GM21526 (cell line): Measurements from ENCODE around the gene PRKN.

ENCODE experiments used
- ATAC-seq: cut with Tn5 transposase; IDR thresholded peaks from one replicate; pipeline ENCODE4 v1.9.1; 2021; ENCODE audit warnings: moderate library complexity; ENCODE audit not compliant: unreplicated experiment, low FRiP score

PRKN gene

GRCh38 chr6:162217058-162217457, 510.5 kb downstream of the PRKN start:
- ATAC-seq: no peak

DNA sequence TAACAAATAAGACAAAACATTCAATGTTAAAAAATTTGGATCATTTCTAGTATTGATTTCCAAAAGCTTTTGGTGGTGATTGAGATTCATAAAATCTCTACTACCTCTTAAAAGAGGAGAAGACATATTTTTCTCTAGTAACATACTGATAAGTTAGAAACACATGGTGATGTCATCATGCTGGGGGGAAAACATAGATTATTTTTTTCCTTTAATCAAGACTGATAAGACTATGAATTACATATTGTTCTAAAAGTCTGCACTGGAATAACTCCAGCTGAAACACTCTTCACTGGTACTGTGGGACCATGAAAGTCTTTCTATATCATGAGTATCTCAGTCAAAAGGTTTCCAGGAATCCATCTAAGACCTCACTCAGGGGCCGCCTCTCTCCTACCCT, 515.8 kb downstream of the PRKN start:
- ATAC-seq: no peak

DNA sequence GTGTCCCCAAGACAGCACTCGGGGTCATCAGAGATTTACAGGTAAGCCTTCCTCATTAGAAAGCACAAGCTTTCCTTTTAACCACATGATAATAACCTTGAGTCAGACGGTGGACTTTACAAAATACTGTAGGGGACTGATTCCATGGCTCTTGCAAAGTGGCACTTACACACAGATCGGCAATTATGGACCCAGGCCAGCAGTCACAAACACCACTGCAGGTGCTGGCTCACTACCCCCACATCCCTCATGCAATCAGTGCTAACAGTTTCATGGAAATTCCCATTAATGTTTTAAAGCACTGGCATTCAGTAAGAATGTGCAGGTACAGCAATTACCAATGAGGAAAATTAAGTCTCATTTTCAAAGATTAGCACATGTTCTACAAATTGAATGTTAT, 516.5 kb downstream of the PRKN start:
- no peak for ATAC-seq

DNA sequence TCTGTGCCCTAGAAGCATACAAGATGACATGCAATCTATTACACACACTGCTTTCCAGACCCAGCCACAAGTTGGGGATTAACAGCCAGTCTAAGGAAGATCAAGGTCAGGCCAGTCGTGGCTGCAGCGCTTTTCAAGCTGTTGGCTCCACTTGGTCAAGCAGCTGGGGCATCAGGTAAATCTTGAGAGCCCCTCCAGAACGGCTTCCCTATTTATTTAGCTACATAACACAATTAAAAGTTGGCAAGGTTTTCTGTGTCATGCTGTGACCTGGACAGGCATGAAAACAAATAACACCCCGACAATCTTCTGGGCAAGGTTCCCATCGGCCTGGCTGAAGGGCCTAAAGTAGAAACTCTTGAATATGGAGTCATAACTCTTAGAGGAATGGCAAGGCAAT, 524.3 kb downstream of the PRKN start:
- no peak for ATAC-seq

- ATAC-seq: no peak
These were observed 526.4 kb downstream of the PRKN start for GRCh38 chr6:162200945-162201690.

DNA sequence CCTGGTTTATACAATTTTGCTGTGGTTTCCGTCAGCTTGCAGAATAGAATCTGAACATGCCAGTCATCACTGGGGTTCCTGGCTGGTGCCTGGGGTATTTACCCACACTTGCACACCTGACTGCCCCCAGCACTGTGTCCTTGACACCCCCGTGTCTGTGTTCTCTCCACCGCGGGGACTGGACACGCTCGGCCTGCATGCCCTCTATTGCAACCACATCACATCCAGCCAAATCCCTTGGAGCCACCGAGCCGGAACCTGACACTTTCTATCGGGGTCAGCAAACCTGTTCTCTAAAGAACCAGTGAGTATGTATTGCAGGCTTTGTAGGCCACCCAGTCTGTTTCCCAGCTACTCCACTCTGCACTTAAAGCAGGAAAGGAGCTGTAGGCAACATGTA, 527.5 kb downstream of the PRKN start:
- ATAC-seq: no peak

DNA sequence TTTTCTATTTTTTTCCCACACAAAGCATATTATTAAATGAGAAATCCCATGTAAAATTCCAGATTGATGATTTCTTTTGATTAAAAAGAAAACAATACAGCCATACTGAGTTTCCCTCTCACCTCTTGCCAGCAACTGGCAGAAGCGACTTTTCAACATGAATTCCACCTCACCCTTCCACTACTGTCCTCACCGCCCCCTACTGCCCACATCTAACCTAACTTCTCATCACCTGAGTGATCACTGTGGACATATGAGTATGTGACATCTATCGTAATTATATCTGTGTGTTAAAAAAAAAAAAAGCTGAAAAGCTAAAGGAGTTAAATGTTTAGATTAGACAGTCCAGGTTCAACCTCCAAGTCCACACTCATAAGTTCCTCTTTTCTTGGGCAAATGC, 528.6 kb downstream of the PRKN start:
- ATAC-seq: no peak

DNA sequence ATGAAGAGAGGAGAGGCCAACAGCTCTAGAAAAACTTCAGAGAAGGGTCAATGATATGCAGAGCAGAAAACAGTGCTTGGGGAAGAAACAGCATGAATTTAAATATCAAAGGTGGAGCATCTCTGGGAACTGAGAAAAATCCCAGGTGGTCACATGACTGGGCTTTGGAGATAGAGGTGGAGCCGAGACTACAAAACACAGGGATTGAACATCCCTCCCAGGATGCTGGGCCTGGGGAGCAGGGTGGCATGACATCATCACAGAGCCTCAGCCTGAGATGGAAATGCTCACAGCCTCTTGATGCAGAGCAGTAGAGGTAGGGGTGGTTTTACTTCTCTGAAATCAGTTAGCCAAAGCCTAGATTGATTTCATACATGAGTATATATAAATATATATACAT, 529.5 kb downstream of the PRKN start:
- ATAC-seq: no peak

DNA sequence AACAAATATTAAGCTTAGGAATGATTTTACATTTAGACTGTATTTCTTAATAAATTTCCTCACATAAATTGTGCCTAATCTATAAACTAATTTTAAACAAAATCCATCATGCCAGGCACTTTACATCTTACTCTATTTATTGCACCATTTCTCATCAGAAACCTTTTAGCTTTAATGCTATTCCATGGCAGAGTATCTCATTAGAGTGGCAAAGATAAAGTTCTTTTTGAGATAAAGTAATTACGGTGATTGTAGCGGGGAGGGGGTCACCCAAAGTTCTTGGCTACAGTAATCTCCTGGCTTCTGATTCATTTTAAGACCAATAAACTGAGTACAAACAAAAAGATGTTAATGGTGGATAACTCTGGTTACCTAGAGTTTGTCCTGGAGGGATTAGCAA, 532.1 kb downstream of the PRKN start:
- ATAC-seq: no peak

DNA sequence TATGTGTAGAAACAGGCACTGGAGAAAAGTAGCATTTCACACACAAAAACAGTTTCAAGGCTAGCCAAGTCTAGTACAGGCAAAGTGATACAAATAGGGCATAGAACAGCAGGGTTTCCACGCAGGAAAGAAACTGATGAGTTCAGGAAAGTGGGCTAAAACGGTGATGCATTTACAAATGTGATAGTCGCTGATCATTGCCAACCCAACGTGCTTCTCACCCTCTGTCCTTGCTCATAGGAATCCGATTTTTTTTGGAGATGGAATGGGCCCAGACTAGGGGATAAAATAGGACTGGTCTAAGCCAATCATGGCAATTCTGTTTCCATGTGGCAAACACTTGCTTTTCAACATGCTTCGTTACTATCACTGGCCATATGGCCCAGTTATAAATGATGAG, 536.6 kb downstream of the PRKN start:
- ATAC-seq: no peak

- ATAC-seq: no peak
These were observed 540.2 kb downstream of the PRKN start for GRCh38 chr6:162187168-162187935.

- no peak for ATAC-seq
These were observed 543.1 kb downstream of the PRKN start for GRCh38 chr6:162184465-162184864.

DNA sequence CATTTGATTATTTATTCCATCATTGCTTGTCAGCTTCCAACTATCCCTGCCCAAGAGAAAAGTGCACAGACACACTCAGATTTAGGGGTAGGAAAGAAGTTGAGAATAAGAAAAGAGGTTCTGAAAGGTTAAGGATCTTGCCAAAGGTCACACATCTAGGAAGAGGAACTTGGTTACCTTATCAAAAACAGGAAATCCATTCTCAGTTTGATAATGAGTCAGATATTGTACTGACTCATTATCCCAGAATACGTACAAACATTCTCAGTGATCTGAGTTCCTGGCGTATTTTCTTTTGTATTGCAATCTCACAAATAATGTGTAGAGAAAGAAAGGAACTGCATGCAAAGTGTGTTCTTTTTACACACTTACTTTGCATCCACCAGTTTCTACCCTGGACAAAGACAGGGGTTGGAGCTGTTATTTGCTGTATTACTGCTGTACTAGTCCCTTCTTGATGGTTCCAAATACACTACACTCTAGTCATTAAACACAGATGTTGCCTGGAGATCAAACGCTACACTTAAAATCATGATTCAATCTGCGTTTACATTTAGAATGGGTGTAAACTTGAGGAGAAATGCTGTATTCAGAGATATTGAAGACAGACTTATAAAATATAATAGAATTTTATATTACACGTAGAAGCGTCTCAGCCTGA, 545.7 kb downstream of the PRKN start:
- no peak for ATAC-seq

GRCh38 chr6:162181111-162181510, 546.5 kb downstream of the PRKN start:
- ATAC-seq: no peak

DNA sequence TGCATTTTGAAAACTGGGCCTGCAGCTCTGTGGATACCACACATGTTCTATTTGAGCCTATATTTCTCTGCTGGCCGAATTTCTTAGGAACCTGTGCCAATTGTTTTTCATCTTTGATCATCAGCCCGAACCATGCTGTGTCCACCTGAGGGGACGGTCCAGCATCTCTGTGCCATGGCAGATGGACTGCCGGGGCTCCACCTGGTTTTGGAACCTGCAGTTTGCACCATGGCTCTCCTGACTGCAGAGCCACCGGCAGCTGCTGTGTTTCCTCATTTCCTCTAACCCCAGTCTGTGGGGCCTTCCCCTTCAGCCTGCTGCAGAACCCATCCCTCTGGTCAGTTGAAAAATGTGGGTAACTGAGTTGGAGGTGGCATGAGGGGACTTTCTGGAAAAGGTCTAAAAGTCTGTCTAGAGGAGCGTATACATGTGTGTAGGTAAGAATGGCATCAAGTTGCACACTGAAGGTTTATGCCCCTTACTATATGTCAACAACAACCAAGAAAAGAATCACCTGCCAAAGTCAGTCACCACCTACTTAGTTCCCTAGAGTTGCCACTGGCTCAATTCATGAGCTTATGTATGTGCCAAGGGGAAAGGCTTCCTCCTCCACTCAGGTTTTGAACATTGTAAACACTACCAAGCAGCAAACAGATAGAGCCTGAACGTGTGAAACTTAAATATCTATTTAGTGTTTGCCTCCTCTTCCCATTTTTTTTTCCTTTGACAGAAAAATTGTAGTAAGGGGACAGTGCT, 548.2 kb downstream of the PRKN start:
- ATAC-seq: no peak

GRCh38 chr6:162178666-162179065, 548.9 kb downstream of the PRKN start:
- ATAC-seq: no peak

GRCh38 chr6:162178266-162178665, 549.3 kb downstream of the PRKN start:
- no peak for ATAC-seq

GRCh38 chr6:162177746-162178145, 549.8 kb downstream of the PRKN start:
- ATAC-seq: no peak

GRCh38 chr6:162173466-162173865, 554.1 kb downstream of the PRKN start:
- ATAC-seq: no peak

GRCh38 chr6:162165479-162165878, 562.1 kb downstream of the PRKN start:
- no peak for ATAC-seq
